T-helper 2 cell (primary cell): ENCODE data around the gene TMEM170A.
A peak's percentile ranks its signal among the peaks of the same experiment; 100 is the strongest.
"Not testable (repeated sequence)": the region's sequence is repeated elsewhere in the genome, so short reads cannot be mapped to it uniquely, and the experiment has no call there.

Source experiments
- DNase-seq, 5 experiments: peaks; one replicate each; pipeline versions ENCODE4 v3.0.0 to v3.0.0-alpha.2; 2012 to 2022
- total RNA-seq, 2 donors: gene quantifications; one replicate each; lab custom pipeline; 2026; lab: John Stamatoyannopoulos, UW

Gene TMEM170A
- total RNA-seq, result 39.6 to 46.0 reads per million in 2 donors

GRCh38 chr16:75464122-75464918 is at the start of gene TMEM170A:
Gene TMEM170A, minus strand, starts transcription at chr16:75464689. Its CDS starts 89 bp downstream, at chr16:75464600.
- DNase-seq, result peak; percentile 98 to 100 (median 99)

- DNase-seq, result no peak
These were observed 42.1 kb upstream of the TMEM170A start for GRCh38 chr16:75506574-75506973.

GRCh38 chr16:75506107-75506506 is 41.6 kb upstream of the TMEM170A start:
- no peak for DNase-seq

GRCh38 chr16:75503801-75504200 is 39.3 kb upstream of the TMEM170A start:
- no peak for DNase-seq

- DNase-seq, result no peak
These were observed 38.6 kb upstream of the TMEM170A start for GRCh38 chr16:75502916-75503605.

- DNase-seq, result not testable (repeated sequence)
These were observed 37.3 kb upstream of the TMEM170A start for GRCh38 chr16:75501820-75502219.

- no peak for DNase-seq
These were observed 36.9 kb upstream of the TMEM170A start for GRCh38 chr16:75501359-75501758.

- DNase-seq, result not testable (repeated sequence)
These were observed 34.3 kb upstream of the TMEM170A start for GRCh38 chr16:75498605-75499322.

- no peak for DNase-seq
These were observed 33.1 kb upstream of the TMEM170A start for GRCh38 chr16:75497558-75497957.

GRCh38 chr16:75495076-75495674 is 30.7 kb upstream of the TMEM170A start, which contains the start of gene CHST6:
Gene CHST6, minus strand, starts transcription at chr16:75495441. Its CDS starts 15,613 bp downstream, at chr16:75479828.
- peak in 1 of 5 experiments; percentile 22 for DNase-seq

GRCh38 chr16:75494661-75495075 is 30.2 kb upstream of the TMEM170A start:
- no peak for DNase-seq

GRCh38 chr16:75494184-75494583 is 29.7 kb upstream of the TMEM170A start:
- no peak for DNase-seq

- DNase-seq, result no peak
These were observed 27.4 kb upstream of the TMEM170A start for GRCh38 chr16:75491876-75492275.

GRCh38 chr16:75488322-75488721 is 23.8 kb upstream of the TMEM170A start:
- DNase-seq, result no peak

- no peak for DNase-seq
These were observed 22.3 kb upstream of the TMEM170A start for GRCh38 chr16:75486676-75487313.

- no peak for DNase-seq
These were observed 21.7 kb upstream of the TMEM170A start for GRCh38 chr16:75486014-75486675.

GRCh38 chr16:75485230-75486013 is 20.9 kb upstream of the TMEM170A start:
- DNase-seq, result no peak

- no peak for DNase-seq
These were observed 18.7 kb upstream of the TMEM170A start for GRCh38 chr16:75483222-75483621.

GRCh38 chr16:75482434-75483205 is 18.1 kb upstream of the TMEM170A start:
- DNase-seq, result no peak

GRCh38 chr16:75481475-75481874 is 17.0 kb upstream of the TMEM170A start:
- DNase-seq, result no peak
